ENCODE measurements around the gene WDR87.

WDR87 gene

GRCh38 chr19:37906869-37907734 lies 708 bp upstream of the WDR87 start, which contains the start of gene SIPA1L3:
TSS of gene SIPA1L3 (plus strand) at chr19:37907208. CDS start at chr19:38081566, 174,358 bp downstream.
- peak within 1 kb of the TSS; percentile 59 for H3K27ac ChIP-seq (replicated peaks)
- peak; percentile 82 to 96 for DNase-seq (ENCODE audit: low read depth in 1 of 2, low spot score in 1 of 2)
- peak within 1 kb of the TSS; percentile 57 for H3K4me3 ChIP-seq (replicated peaks; ENCODE audit: insufficient read depth, low read length)
- no peaks in the 10 kb centered on the region for H3K27me3 ChIP-seq (ENCODE audit: insufficient read depth, poor library complexity, severe bottlenecking)
- TF ChIP-seq, protein P1, sequence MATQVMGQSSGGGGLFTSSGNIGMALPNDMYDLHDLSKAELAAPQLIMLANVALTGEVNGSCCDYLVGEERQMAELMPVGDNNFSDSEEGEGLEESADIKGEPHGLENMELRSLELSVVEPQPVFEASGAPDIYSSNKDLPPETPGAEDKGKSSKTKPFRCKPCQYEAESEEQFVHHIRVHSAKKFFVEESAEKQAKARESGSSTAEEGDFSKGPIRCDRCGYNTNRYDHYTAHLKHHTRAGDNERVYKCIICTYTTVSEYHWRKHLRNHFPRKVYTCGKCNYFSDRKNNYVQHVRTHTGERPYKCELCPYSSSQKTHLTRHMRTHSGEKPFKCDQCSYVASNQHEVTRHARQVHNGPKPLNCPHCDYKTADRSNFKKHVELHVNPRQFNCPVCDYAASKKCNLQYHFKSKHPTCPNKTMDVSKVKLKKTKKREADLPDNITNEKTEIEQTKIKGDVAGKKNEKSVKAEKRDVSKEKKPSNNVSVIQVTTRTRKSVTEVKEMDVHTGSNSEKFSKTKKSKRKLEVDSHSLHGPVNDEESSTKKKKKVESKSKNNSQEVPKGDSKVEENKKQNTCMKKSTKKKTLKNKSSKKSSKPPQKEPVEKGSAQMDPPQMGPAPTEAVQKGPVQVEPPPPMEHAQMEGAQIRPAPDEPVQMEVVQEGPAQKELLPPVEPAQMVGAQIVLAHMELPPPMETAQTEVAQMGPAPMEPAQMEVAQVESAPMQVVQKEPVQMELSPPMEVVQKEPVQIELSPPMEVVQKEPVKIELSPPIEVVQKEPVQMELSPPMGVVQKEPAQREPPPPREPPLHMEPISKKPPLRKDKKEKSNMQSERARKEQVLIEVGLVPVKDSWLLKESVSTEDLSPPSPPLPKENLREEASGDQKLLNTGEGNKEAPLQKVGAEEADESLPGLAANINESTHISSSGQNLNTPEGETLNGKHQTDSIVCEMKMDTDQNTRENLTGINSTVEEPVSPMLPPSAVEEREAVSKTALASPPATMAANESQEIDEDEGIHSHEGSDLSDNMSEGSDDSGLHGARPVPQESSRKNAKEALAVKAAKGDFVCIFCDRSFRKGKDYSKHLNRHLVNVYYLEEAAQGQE (IDR thresholded peaks at IDR 0.05; ENCODE audit: insufficient replicate concordance, low read depth): no peak
- TF ChIP-seq SPI1 (IDR thresholded peaks at IDR 0.05; ENCODE audit: borderline replicate concordance, low read depth): peak; percentile 87; the same call in 1 of the 2 replicates

DNA sequence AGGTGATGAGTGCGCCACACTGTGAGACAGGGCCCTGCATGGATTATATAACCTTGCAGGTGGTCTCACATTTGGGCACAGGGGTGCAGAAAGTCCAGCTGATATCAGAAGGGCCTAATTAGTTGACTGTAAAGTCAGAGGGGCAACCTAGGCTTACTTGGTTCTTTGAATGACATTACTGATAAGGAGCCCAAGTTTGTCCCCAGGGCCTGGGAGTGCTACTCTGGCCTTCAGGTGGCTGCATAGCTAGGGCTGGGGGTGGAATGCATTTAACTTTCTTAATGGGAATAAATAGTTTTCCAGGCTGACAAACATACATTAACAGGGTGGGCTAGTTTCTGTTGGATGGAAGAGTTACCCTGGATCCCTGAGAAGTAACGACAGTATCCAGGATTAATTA lies 3.3 kb downstream of the WDR87 start:
- H3K27me3 ChIP-seq (ENCODE audit: insufficient read depth, poor library complexity, severe bottlenecking): no peaks in the 10 kb centered on the region
- no peak for TF ChIP-seq SPI1 (IDR thresholded peaks at IDR 0.05; ENCODE audit: borderline replicate concordance, low read depth)
- no peak for TF ChIP-seq POLR2AphosphoS5 (IDR thresholded peaks at IDR 0.05; ENCODE audit: low read depth)
- TF ChIP-seq, protein P2, sequence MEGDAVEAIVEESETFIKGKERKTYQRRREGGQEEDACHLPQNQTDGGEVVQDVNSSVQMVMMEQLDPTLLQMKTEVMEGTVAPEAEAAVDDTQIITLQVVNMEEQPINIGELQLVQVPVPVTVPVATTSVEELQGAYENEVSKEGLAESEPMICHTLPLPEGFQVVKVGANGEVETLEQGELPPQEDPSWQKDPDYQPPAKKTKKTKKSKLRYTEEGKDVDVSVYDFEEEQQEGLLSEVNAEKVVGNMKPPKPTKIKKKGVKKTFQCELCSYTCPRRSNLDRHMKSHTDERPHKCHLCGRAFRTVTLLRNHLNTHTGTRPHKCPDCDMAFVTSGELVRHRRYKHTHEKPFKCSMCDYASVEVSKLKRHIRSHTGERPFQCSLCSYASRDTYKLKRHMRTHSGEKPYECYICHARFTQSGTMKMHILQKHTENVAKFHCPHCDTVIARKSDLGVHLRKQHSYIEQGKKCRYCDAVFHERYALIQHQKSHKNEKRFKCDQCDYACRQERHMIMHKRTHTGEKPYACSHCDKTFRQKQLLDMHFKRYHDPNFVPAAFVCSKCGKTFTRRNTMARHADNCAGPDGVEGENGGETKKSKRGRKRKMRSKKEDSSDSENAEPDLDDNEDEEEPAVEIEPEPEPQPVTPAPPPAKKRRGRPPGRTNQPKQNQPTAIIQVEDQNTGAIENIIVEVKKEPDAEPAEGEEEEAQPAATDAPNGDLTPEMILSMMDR (IDR thresholded peaks at IDR 0.05; ENCODE audit: insufficient read depth, low read length): no peak
- TF ChIP-seq, protein P1 (IDR thresholded peaks at IDR 0.05; ENCODE audit: insufficient replicate concordance, low read depth): no peak
- no peak overlapping the region for H3K4me3 ChIP-seq (replicated peaks; ENCODE audit: insufficient read depth, low read length)
- H3K27ac ChIP-seq (replicated peaks): no peak overlapping the region
- no peak for DNase-seq (ENCODE audit: low read depth in 1 of 2, low spot score in 1 of 2)

DNA sequence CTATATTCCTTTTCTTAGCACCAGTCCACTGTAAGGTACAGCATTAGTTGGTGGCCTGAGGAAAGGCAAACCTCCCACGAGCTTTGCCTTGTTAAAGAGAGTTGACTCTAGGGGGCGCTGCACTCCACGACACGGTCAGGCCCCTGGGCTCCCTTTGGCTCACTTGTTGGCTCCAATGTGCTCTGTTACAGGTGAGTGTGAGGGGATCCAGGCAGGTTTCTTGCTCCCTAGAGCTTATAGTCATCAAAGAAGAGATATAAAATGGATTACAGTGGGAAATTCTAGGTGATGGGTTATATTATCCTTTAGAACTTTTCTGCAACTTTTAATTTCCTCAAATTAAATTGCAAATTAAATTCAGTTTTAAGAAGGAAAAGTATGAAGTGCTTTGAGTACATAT lies 3.7 kb downstream of the WDR87 start:
- TF ChIP-seq, protein P1 (IDR thresholded peaks at IDR 0.05; ENCODE audit: insufficient replicate concordance, low read depth): no peak
- TF ChIP-seq, protein P2 (IDR thresholded peaks at IDR 0.05; ENCODE audit: insufficient read depth, low read length): peak; percentile 59
- no peak overlapping the region for H3K4me3 ChIP-seq (replicated peaks; ENCODE audit: insufficient read depth, low read length)
- DNase-seq (ENCODE audit: low read depth in 1 of 2, low spot score in 1 of 2): peak; percentile 49 to 81
- H3K27ac ChIP-seq (replicated peaks): no peak overlapping the region
- no peaks in the 10 kb centered on the region for H3K27me3 ChIP-seq (ENCODE audit: insufficient read depth, poor library complexity, severe bottlenecking)

Data from HL-60 (cell line).